OCI-LY7 (cell line): Measurements from ENCODE around the gene LRP1B. TPM values are rescaled to one million over a fixed set of nuclear protein-coding genes. Genes with fewer than 3 reads are reported as not detected.

ENCODE experiments used
- BruUV-seq: library from RNA; stranded (reverse); fragments of 400-500 nt; replicated peaks from 2 replicates; lab custom pipeline; 2021; lab: Mats Ljungman, UMichigan
- CTCF ChIA-PET: fragments of 300-600 bp; sonication (Branson Sonifier 250); formaldehyde crosslinking; loops from one replicate; lab custom pipeline; 2022; ENCODE audit warnings: antibody characterized with exemption; ENCODE audit not compliant: unreplicated experiment; lab: Charles Lee
- POLR2A ChIA-PET: fragments of 300-600 bp; sonication (Branson Sonifier 250); formaldehyde crosslinking; loops from one replicate; lab custom pipeline; 2022; ENCODE audit warnings: antibody characterized with exemption; lab: Charles Lee
- DNase-seq: peaks from one replicate; pipeline ENCODE4 v3.0.0-alpha.2; 2015; ENCODE audit warnings: low spot score
- H2AFZ ChIP-seq: fragments of 200-600 bp; sonication (generic), shearing (Covaris generic); 2 replicates; pipeline ENCODE4 v1.6.1; 2014; ENCODE audit warnings: mild to moderate bottlenecking, antibody characterized with exemption, low read length, moderate library complexity
- H3K27ac ChIP-seq: fragments of 200-600 bp; sonication (generic); 2 replicates; pipeline ENCODE4 v1.5.1; 2014; ENCODE audit warnings: mixed run types, low read depth, mild to moderate bottlenecking, moderate library complexity, low read length, inconsistent platforms; ENCODE audit not compliant: poor library complexity, severe bottlenecking
- H3K36me3 ChIP-seq: fragments of 200-600 bp; sonication (generic); 2 replicates; pipeline ENCODE4 v1.6.1; 2014; ENCODE audit warnings: mild to moderate bottlenecking, antibody characterized with exemption, low read length, moderate library complexity, mixed read lengths; ENCODE audit not compliant: insufficient read depth
- H3K4me1 ChIP-seq: fragments of 200-600 bp; sonication (generic); 2 replicates; pipeline ENCODE4 v1.5.1; 2014; ENCODE audit warnings: mild to moderate bottlenecking, low read length; ENCODE audit not compliant: insufficient read depth, poor library complexity, severe bottlenecking
- H3K4me2 ChIP-seq: fragments of 200-600 bp; sonication (generic); 2 replicates; pipeline ENCODE4 v1.6.1; 2014; ENCODE audit warnings: mild to moderate bottlenecking, low read length
- H3K4me3 ChIP-seq: fragments of 200-600 bp; sonication (generic); 2 replicates; pipeline ENCODE4 v1.5.1; 2014; ENCODE audit warnings: mild to moderate bottlenecking, low read depth, low read length; ENCODE audit not compliant: poor library complexity, severe bottlenecking
- H3K79me2 ChIP-seq: fragments of 200-600 bp; sonication (generic); 2 replicates; pipeline ENCODE4 v1.6.1; 2016; ENCODE audit warnings: low read depth, mild to moderate bottlenecking, low read length, moderate library complexity, mixed read lengths; ENCODE audit not compliant: insufficient read depth
- H3K9me2 ChIP-seq: fragments of 200-600 bp; sonication (generic); 2 replicates; pipeline ENCODE4 v1.6.1; 2016; ENCODE audit warnings: mild to moderate bottlenecking, low read length, mixed read lengths; ENCODE audit not compliant: insufficient read depth
- H3K9me3 ChIP-seq: fragments of 200-600 bp; sonication (generic); 2 replicates; pipeline ENCODE4 v1.6.1; 2014; ENCODE audit warnings: mild to moderate bottlenecking, mixed run types, low read length, mixed read lengths
- H4K20me1 ChIP-seq: fragments of 200-600 bp; sonication (generic); 2 replicates; pipeline ENCODE4 v1.6.1; 2014; ENCODE audit warnings: mild to moderate bottlenecking, antibody characterized with exemption, low read length, moderate library complexity, mixed read lengths; ENCODE audit not compliant: insufficient read depth
- CTCF ChIP-seq: fragments of 200-600 bp; sonication (generic); conservative IDR thresholded peaks from 2 replicates; pipeline ENCODE4 v1.5.1; 2014; ENCODE audit warnings: mild to moderate bottlenecking, antibody characterized with exemption, low read length, moderate library complexity, mixed read lengths
- EZH2phosphoT487 ChIP-seq: fragments of 200-600 bp; sonication (generic); IDR thresholded peaks from 2 replicates; pipeline ENCODE4 v1.6.1; 2018; ENCODE audit warnings: low read depth, borderline replicate concordance, mild to moderate bottlenecking, mixed run types, antibody characterized with exemption, low read length, moderate library complexity, mixed read lengths
- intact Hi-C: fragments of 100-400 bp; cut with micrococcal nuclease; formaldehyde crosslinking; loops from one replicate; pipeline ENCODE4 v1.10.0; 2022; ENCODE audit not compliant: unreplicated experiment
- total RNA-seq, 2 experiments: library from RNA; depleted of rRNA in 1 of 2; stranded (reverse); fragments of >200 nt in 1 of 2; shearing (Covaris generic) in 1 of 2; gene quantifications; 2 replicates each; pipeline ENCODE4 v1.2.3, GENCODE V29; 2014 to 2022

LRP1B gene
- total RNA-seq, 2 experiments from 2014 or later: not detected

- no peak overlapping the region for H3K4me2 ChIP-seq
- H3K79me2 ChIP-seq: no peaks in the 10 kb centered on the region
- no peaks in the 10 kb centered on the region for H3K9me2 ChIP-seq
- DNase-seq: no peak
- no peak for TF ChIP-seq EZH2phosphoT487
- no peak for TF ChIP-seq CTCF
- BruUV-seq: no TSS peak
- intact Hi-C loops: no loop called here
- no peak overlapping the region for H3K4me3 ChIP-seq
- H3K4me1 ChIP-seq: no peaks in the 10 kb centered on the region
- no peaks in the 10 kb centered on the region for H3K9me3 ChIP-seq
- POLR2A ChIA-PET: no interaction called here
- no peak overlapping the region for H3K27ac ChIP-seq
- H2AFZ ChIP-seq: no peak overlapping the region
- CTCF ChIA-PET: no interaction called here
- H3K36me3 ChIP-seq: no peaks in the 10 kb centered on the region
- H4K20me1 ChIP-seq: no peaks in the 10 kb centered on the region
These were observed 491.0 kb downstream of the LRP1B start for GRCh38 chr2:141639809-141640208.

GRCh38 chr2:141633132-141633531 lies 497.7 kb downstream of the LRP1B start:
- BruUV-seq: no TSS peak
- no peaks in the 10 kb centered on the region for H3K9me2 ChIP-seq
- H3K36me3 ChIP-seq: no peaks in the 10 kb centered on the region
- DNase-seq: no peak
- H4K20me1 ChIP-seq: no peaks in the 10 kb centered on the region
- H3K79me2 ChIP-seq: no peaks in the 10 kb centered on the region
- no peak overlapping the region for H2AFZ ChIP-seq
- no peak overlapping the region for H3K4me2 ChIP-seq
- ChIA-PET POLR2A (no interaction called here), CTCF (no interaction called here)
- intact Hi-C loops: no loop called here
- H3K4me3 ChIP-seq: no peak overlapping the region
- H3K4me1 ChIP-seq: no peaks in the 10 kb centered on the region
- H3K9me3 ChIP-seq: no peaks in the 10 kb centered on the region
- TF ChIP-seq CTCF: no peak
- no peak for TF ChIP-seq EZH2phosphoT487
- no peak overlapping the region for H3K27ac ChIP-seq

GRCh38 chr2:141630407-141630930 lies 500.3 kb downstream of the LRP1B start:
- Histone ChIP-seq H2AFZ (no peak overlapping the region), H3K27ac (no peak overlapping the region), H4K20me1 (no peaks in the 10 kb centered on the region), H3K79me2 (no peaks in the 10 kb centered on the region), H3K9me3 (no peaks in the 10 kb centered on the region), H3K4me3 (no peak overlapping the region), H3K36me3 (no peaks in the 10 kb centered on the region), H3K4me2 (no peak overlapping the region), H3K9me2 (no peaks in the 10 kb centered on the region), H3K4me1 (no peaks in the 10 kb centered on the region)
- no peak for DNase-seq
- intact Hi-C loops: no loop called here
- CTCF ChIA-PET: no interaction called here
- POLR2A ChIA-PET: no interaction called here
- BruUV-seq: no TSS peak
- TF ChIP-seq CTCF (no peak), EZH2phosphoT487 (no peak)
